Measurements from ENCODE around the gene MSX2. TPM values are rescaled to one million over a fixed set of nuclear protein-coding genes. Genes with fewer than 3 reads are reported as not detected.

Gene MSX2
- 4.6 to 6.7 TPM (median 6.3 TPM) in 5 replicates for total RNA-seq (2022; extraction: Qiagen RNA extraction; ENCODE audit: low read depth)

DNA sequence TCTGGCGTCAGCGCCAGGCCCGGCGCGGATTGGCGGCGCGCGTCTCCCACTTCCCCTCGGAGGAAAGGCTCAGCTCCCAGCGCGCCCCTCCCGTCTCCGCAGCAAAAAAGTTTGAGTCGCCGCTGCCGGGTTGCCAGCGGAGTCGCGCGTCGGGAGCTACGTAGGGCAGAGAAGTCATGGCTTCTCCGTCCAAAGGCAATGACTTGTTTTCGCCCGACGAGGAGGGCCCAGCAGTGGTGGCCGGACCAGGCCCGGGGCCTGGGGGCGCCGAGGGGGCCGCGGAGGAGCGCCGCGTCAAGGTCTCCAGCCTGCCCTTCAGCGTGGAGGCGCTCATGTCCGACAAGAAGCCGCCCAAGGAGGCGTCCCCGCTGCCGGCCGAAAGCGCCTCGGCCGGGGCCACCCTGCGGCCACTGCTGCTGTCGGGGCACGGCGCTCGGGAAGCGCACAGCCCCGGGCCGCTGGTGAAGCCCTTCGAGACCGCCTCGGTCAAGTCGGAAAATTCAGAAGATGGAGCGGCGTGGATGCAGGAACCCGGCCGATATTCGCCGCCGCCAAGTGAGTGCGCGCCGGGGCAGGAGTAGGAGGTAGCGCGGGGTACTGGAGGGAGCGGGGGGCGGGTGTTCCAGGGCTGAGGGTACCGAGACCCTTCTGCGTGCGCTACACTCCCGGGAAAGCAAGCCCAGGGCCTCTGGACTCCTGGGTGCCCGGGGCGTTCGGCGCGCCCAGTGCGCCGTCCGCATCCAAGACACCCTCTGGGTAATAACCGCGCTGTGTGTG lies at the start of gene MSX2:
Gene MSX2 (plus strand): TSS at position 99 of the 777 bp plus-strand sequence. CDS start 78 bp downstream, at position 177.

Measured in A549 treated with CpdA at 1 μM for 4 hours (cell line).